H1 (cell line): ENCODE data around the gene SPEF2. TPM values are rescaled to one million over a fixed set of nuclear protein-coding genes. Genes with fewer than 3 reads are reported as not detected.

Experiments used
- polyA plus RNA-seq, 7 experiments: library from polyadenylated mRNA; depleted of rRNA in 3 of 7; stranded (reverse) in 5 of 7; unstranded in 2 of 7; fragments of >200 nt in 5 of 7; fragments of 200-250 nt in 2 of 7; gene quantifications; 1 replicate in 5 of 7; 2 replicates in 1 of 7; 4 replicates in 1 of 7; pipeline versions ENCODE4 v1.2.1 to v1.2.3, GENCODE V29; 2011 to 2013; ENCODE audit warnings: missing spikeins in 2 of 7, mixed read lengths in 2 of 7
- small RNA-seq: library from polyadenylated mRNA; stranded (forward); fragments of <200 nt; extraction: miRNeasy Mini kit (QIAGEN cat#:217004); gene quantifications from one replicate; pipeline ENCODE3, GENCODE V24; 2013; ENCODE audit not compliant: insufficient read depth
- total RNA-seq: library from RNA; stranded (reverse); fragmentation: NEBNext Ultra II Directional; extraction: Animal tissue kit (Norgen Biotek cat#: 25700); gene quantifications from 2 replicates; pipeline ENCODE4 v1.2.1, GENCODE V29; 2021

Gene SPEF2
- total and polyA plus RNA-seq, 2 of the 8 experiments (the other 6 are each of a cell fraction or from before 2014, with no cell fraction given): 0.14 to 0.73 TPM

Small RNA genes within 50 kb of the gene (small RNA-seq; reads per million reads assigned to genes)
- not detected for gene RNU7-130P

Other genes starting within 250 kb of the SPEF2 start
- gene IL7R, start 239.0 kb downstream of the SPEF2 start, total RNA-seq: 0.25 TPM in 1 of 2 replicates, not detected in the other
- gene IL7R, start 239.0 kb downstream of the SPEF2 start, polyA plus RNA-seq (2011; rRNA removed): not detected in 2 replicates